DMS79 treated with DMSO at 0.1 percent for 48 hours (cell line): ENCODE results near the gene KLHL26.

ENCODE experiments used
- DNase-seq: peaks from one replicate; lab custom pipeline; 2025; lab: John Stamatoyannopoulos, UW

KLHL26 gene

GRCh38 chr19:18683958-18684641 is 47.3 kb downstream of the KLHL26 start:
- peak; percentile 23 for DNase-seq

- DNase-seq: no peak
Measured at GRCh38 chr19:18684642-18684993, 47.8 kb downstream of the KLHL26 start.

GRCh38 chr19:18685597-18686190 is 48.9 kb downstream of the KLHL26 start:
- no peak for DNase-seq

- DNase-seq: no peak
Measured at GRCh38 chr19:18687740-18688465, 51.1 kb downstream of the KLHL26 start.

- no peak for DNase-seq
Measured at GRCh38 chr19:18696023-18696422, 59.2 kb downstream of the KLHL26 start.

- DNase-seq: peak; percentile 87
Measured at GRCh38 chr19:18697680-18698079, 60.9 kb downstream of the KLHL26 start.

- DNase-seq: no peak
Measured at GRCh38 chr19:18698321-18699167, 61.7 kb downstream of the KLHL26 start.

GRCh38 chr19:18699403-18700054 is 62.7 kb downstream of the KLHL26 start:
- DNase-seq: no peak

GRCh38 chr19:18700501-18701249 is 63.8 kb downstream of the KLHL26 start:
- peak; percentile 82 for DNase-seq

GRCh38 chr19:18701250-18701608 is 64.4 kb downstream of the KLHL26 start:
- DNase-seq: peak; percentile 73

- no peak for DNase-seq
Measured at GRCh38 chr19:18704054-18704453, 67.2 kb downstream of the KLHL26 start.

- no peak for DNase-seq
Measured at GRCh38 chr19:18704971-18705370, 68.1 kb downstream of the KLHL26 start.

- peak; percentile 74 for DNase-seq
Measured at GRCh38 chr19:18708452-18709231, 71.8 kb downstream of the KLHL26 start.

GRCh38 chr19:18709546-18709945 is 72.7 kb downstream of the KLHL26 start:
- DNase-seq: no peak

GRCh38 chr19:18710186-18710585 is 73.4 kb downstream of the KLHL26 start:
- DNase-seq: no peak

- no peak for DNase-seq
Measured at GRCh38 chr19:18710996-18711751, 74.3 kb downstream of the KLHL26 start.

- no peak for DNase-seq
Measured at GRCh38 chr19:18711893-18712292, 75.1 kb downstream of the KLHL26 start.

- no peak for DNase-seq
Measured at GRCh38 chr19:18712981-18713380, 76.2 kb downstream of the KLHL26 start.

- no peak for DNase-seq
Measured at GRCh38 chr19:18713550-18714117, 76.8 kb downstream of the KLHL26 start.
